Ishikawa (cell line): ENCODE data around the gene RAPGEF4.

Source experiments
- CEBPB ChIP-seq: IDR thresholded peaks from 2 replicates; pipeline ENCODE4 v1.6.1; 2012
- CREB1 ChIP-seq: IDR thresholded peaks from 2 replicates; pipeline ENCODE4 v1.6.1; 2012; ENCODE audit warnings: low read depth
- EGR1 ChIP-seq: IDR thresholded peaks from 2 replicates; pipeline ENCODE4 v1.6.1; 2012
- EP300 ChIP-seq: IDR thresholded peaks from 2 replicates; pipeline ENCODE4 v1.6.1; 2012; ENCODE audit warnings: borderline replicate concordance
- FOXM1 ChIP-seq: IDR thresholded peaks from 2 replicates; pipeline ENCODE4 v1.6.1; 2012; ENCODE audit warnings: low read depth, borderline replicate concordance
- MAX ChIP-seq: IDR thresholded peaks from 2 replicates; pipeline ENCODE4 v1.6.1; 2012
- NFIC ChIP-seq: IDR thresholded peaks from 2 replicates; pipeline ENCODE4 v1.6.1; 2012
- RAD21 ChIP-seq: IDR thresholded peaks from 2 replicates; pipeline ENCODE4 v1.6.1; 2012; ENCODE audit warnings: low read depth
- REST ChIP-seq: IDR thresholded peaks from 2 replicates; pipeline ENCODE4 v1.6.1; 2012; ENCODE audit warnings: low read depth, mild to moderate bottlenecking
- TAF1 ChIP-seq: IDR thresholded peaks from 2 replicates; pipeline ENCODE4 v1.6.1; 2012; ENCODE audit warnings: low read depth, mild to moderate bottlenecking
- TCF12 ChIP-seq: IDR thresholded peaks from 2 replicates; pipeline ENCODE4 v1.6.1; 2012; ENCODE audit warnings: low read depth
- TEAD4 ChIP-seq: IDR thresholded peaks from 2 replicates; pipeline ENCODE4 v1.6.1; 2012
- YY1 ChIP-seq: IDR thresholded peaks from 2 replicates; pipeline ENCODE4 v1.6.1; 2012; ENCODE audit warnings: low read depth
- ZBTB7A ChIP-seq: IDR thresholded peaks from 2 replicates; pipeline ENCODE4 v1.6.1; 2012; ENCODE audit warnings: low read depth
- TF ChIP-seq, protein P1 (sequence below): IDR thresholded peaks from 2 replicates; pipeline ENCODE4 v1.6.1; 2012

Gene RAPGEF4

GRCh38 chr2:172861656-172862476 lies 126.2 kb downstream of the RAPGEF4 start:
- no peak for TF ChIP-seq EP300
- TF ChIP-seq EGR1, result no peak
- TF ChIP-seq, protein P1, sequence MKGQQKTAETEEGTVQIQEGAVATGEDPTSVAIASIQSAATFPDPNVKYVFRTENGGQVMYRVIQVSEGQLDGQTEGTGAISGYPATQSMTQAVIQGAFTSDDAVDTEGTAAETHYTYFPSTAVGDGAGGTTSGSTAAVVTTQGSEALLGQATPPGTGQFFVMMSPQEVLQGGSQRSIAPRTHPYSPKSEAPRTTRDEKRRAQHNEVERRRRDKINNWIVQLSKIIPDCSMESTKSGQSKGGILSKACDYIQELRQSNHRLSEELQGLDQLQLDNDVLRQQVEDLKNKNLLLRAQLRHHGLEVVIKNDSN, result no peak
- TF ChIP-seq NFIC, result no peak
- TF ChIP-seq FOXM1, result no peak
- TF ChIP-seq CREB1, result no peak
- TF ChIP-seq RAD21, result no peak
- TF ChIP-seq MAX, result no peak
- TF ChIP-seq CEBPB, result no peak
- no peak for TF ChIP-seq TCF12
- TF ChIP-seq TEAD4, result no peak
- no peak for TF ChIP-seq YY1
- no peak for TF ChIP-seq REST

DNA sequence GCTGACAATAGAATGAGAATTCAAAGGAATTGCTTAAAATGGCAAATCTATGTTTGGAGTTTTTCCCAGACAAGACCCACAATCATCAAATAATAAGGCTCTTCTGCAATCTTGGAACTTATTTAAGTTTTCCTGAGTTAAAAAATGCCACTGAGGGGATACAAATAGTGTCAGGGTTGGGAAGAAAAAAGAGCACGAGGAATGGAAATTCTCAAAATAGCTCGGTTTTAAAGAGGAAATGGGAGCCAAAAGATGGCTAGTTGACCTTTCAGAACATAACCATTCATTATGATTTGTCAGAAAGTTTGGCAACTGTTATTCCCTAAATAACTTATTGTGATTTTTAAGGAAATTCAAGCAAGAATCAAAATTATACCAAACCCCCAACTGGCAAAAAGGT lies 127.7 kb downstream of the RAPGEF4 start:
- no peak for TF ChIP-seq TEAD4
- no peak for TF ChIP-seq NFIC
- TF ChIP-seq, protein P1, result no peak
- no peak for TF ChIP-seq TCF12
- no peak for TF ChIP-seq EP300
- no peak for TF ChIP-seq YY1
- no peak for TF ChIP-seq TAF1
- no peak for TF ChIP-seq CEBPB
- no peak for TF ChIP-seq RAD21
- no peak for TF ChIP-seq CREB1
- no peak for TF ChIP-seq REST
- no peak for TF ChIP-seq FOXM1
- TF ChIP-seq ZBTB7A, result no peak
- no peak for TF ChIP-seq MAX

DNA sequence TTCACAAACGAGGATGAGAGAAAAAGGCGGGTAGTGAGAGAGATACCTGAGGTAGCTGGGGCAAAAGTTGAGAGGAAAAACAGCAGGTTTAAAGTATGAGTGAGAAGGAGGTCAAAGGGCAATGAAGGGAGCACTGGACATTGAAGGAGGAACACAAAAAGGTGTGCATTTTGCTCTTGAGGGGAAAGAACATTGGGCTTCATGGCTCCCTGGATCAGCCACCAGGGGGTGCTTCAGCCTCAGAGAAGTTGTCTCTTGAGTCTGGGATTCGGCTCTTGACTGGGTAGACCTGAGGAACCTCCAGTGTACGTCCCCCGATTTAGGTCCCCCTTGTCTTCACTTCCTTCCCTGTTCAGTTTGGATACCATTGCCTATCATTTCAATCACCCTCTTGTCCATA lies 128.5 kb downstream of the RAPGEF4 start:
- peak; percentile 63 for TF ChIP-seq RAD21
- TF ChIP-seq TEAD4, result no peak
- no peak for TF ChIP-seq TCF12

GRCh38 chr2:172865422-172865821 lies 129.8 kb downstream of the RAPGEF4 start:
- TF ChIP-seq TCF12 (no peak), YY1 (no peak), MAX (no peak), EP300 (no peak), TEAD4 (no peak), FOXM1 (no peak), RAD21 (no peak), NFIC (no peak), EGR1 (no peak), CEBPB (no peak), TAF1 (no peak), ZBTB7A (no peak), REST (no peak)
- TF ChIP-seq, protein P1, result no peak
